ENCODE results near the gene MGAT4C.

MGAT4C gene

GRCh38 chr12:86006727-86007126 is 249.5 kb downstream of the MGAT4C start:
- no peaks in the 10 kb centered on the region for H3K36me3 Mint-ChIP-seq (ENCODE audit: low read depth)
- no peaks in the 10 kb centered on the region for H3K27me3 Mint-ChIP-seq
- no peaks in the 10 kb centered on the region for H3K9me3 Mint-ChIP-seq
- no peak overlapping the region for H3K4me3 Mint-ChIP-seq
- no peaks in the 10 kb centered on the region for H3K4me1 Mint-ChIP-seq (ENCODE audit: low read depth)
- H3K27ac Mint-ChIP-seq = no peak overlapping the region

GRCh38 chr12:85998074-85998473 is 258.1 kb downstream of the MGAT4C start:
- Mint-ChIP-seq H3K27ac (no peak overlapping the region), H3K27me3 (no peaks in the 10 kb centered on the region), H3K4me1 (ENCODE audit: low read depth) (no peaks in the 10 kb centered on the region), H3K4me3 (no peak overlapping the region), H3K36me3 (ENCODE audit: low read depth) (no peaks in the 10 kb centered on the region), H3K9me3 (peaks cover 28% of the 10 kb centered on the region)

GRCh38 chr12:85996280-85996679 is 259.9 kb downstream of the MGAT4C start:
- no peaks in the 10 kb centered on the region for H3K4me1 Mint-ChIP-seq (ENCODE audit: low read depth)
- H3K9me3 Mint-ChIP-seq = peaks cover 35% of the 10 kb centered on the region
- no peaks in the 10 kb centered on the region for H3K27me3 Mint-ChIP-seq
- H3K27ac Mint-ChIP-seq = no peak overlapping the region
- H3K36me3 Mint-ChIP-seq (ENCODE audit: low read depth) = no peaks in the 10 kb centered on the region
- no peak overlapping the region for H3K4me3 Mint-ChIP-seq

GRCh38 chr12:85993746-85994145 is 262.4 kb downstream of the MGAT4C start:
- Mint-ChIP-seq H3K4me3 (no peak overlapping the region), H3K27ac (no peak overlapping the region), H3K9me3 (peaks cover 30% of the 10 kb centered on the region)

GRCh38 chr12:85985996-85986395 is 270.2 kb downstream of the MGAT4C start:
- H3K4me1 Mint-ChIP-seq (ENCODE audit: low read depth) = no peaks in the 10 kb centered on the region
- no peaks in the 10 kb centered on the region for H3K27me3 Mint-ChIP-seq
- H3K36me3 Mint-ChIP-seq (ENCODE audit: low read depth) = no peaks in the 10 kb centered on the region
- H3K27ac Mint-ChIP-seq = no peak overlapping the region
- peaks cover 5% of the 10 kb centered on the region for H3K9me3 Mint-ChIP-seq
- H3K4me3 Mint-ChIP-seq = no peak overlapping the region

More at GRCh38 chr12:85993746-85994145, 262.4 kb downstream of the MGAT4C start:
- no peaks in the 10 kb centered on the region for H3K4me1 Mint-ChIP-seq (ENCODE audit: low read depth)
- no peaks in the 10 kb centered on the region for H3K27me3 Mint-ChIP-seq
- H3K36me3 Mint-ChIP-seq (ENCODE audit: low read depth) = no peaks in the 10 kb centered on the region

GRCh38 chr12:85983601-85984000 is 272.6 kb downstream of the MGAT4C start:
- H3K4me1 Mint-ChIP-seq (ENCODE audit: low read depth) = no peaks in the 10 kb centered on the region
- H3K27me3 Mint-ChIP-seq = no peaks in the 10 kb centered on the region
- no peak overlapping the region for H3K4me3 Mint-ChIP-seq
- H3K36me3 Mint-ChIP-seq (ENCODE audit: low read depth) = no peaks in the 10 kb centered on the region
- no peak overlapping the region for H3K27ac Mint-ChIP-seq
- H3K9me3 Mint-ChIP-seq = peaks cover 5% of the 10 kb centered on the region

GRCh38 chr12:85979641-85980040 is 276.6 kb downstream of the MGAT4C start:
- no peak overlapping the region for H3K27ac Mint-ChIP-seq
- H3K9me3 Mint-ChIP-seq = peaks cover 3% of the 10 kb centered on the region
- no peak overlapping the region for H3K4me3 Mint-ChIP-seq
- no peaks in the 10 kb centered on the region for H3K4me1 Mint-ChIP-seq (ENCODE audit: low read depth)
- no peaks in the 10 kb centered on the region for H3K27me3 Mint-ChIP-seq
- no peaks in the 10 kb centered on the region for H3K36me3 Mint-ChIP-seq (ENCODE audit: low read depth)

- Mint-ChIP-seq H3K4me1 (ENCODE audit: low read depth) (no peaks in the 10 kb centered on the region), H3K36me3 (ENCODE audit: low read depth) (no peaks in the 10 kb centered on the region), H3K9me3 (no peaks in the 10 kb centered on the region), H3K27ac (no peak overlapping the region), H3K27me3 (no peaks in the 10 kb centered on the region), H3K4me3 (no peak overlapping the region)
Measured at GRCh38 chr12:85975716-85976115, 280.5 kb downstream of the MGAT4C start.

- no peaks in the 10 kb centered on the region for H3K9me3 Mint-ChIP-seq
- no peaks in the 10 kb centered on the region for H3K4me1 Mint-ChIP-seq (ENCODE audit: low read depth)
- H3K27ac Mint-ChIP-seq = no peak overlapping the region
- H3K4me3 Mint-ChIP-seq = no peak overlapping the region
- H3K36me3 Mint-ChIP-seq (ENCODE audit: low read depth) = no peaks in the 10 kb centered on the region
- no peaks in the 10 kb centered on the region for H3K27me3 Mint-ChIP-seq
Measured at GRCh38 chr12:85971800-85972199, 284.4 kb downstream of the MGAT4C start.

GRCh38 chr12:85968606-85969005 is 287.6 kb downstream of the MGAT4C start:
- Mint-ChIP-seq H3K9me3 (no peaks in the 10 kb centered on the region), H3K36me3 (ENCODE audit: low read depth) (no peaks in the 10 kb centered on the region), H3K4me3 (no peak overlapping the region), H3K27ac (no peak overlapping the region), H3K4me1 (ENCODE audit: low read depth) (no peaks in the 10 kb centered on the region), H3K27me3 (no peaks in the 10 kb centered on the region)

GRCh38 chr12:85963326-85963725 is 292.9 kb downstream of the MGAT4C start:
- Mint-ChIP-seq H3K36me3 (ENCODE audit: low read depth) (no peaks in the 10 kb centered on the region), H3K27me3 (no peaks in the 10 kb centered on the region), H3K9me3 (no peaks in the 10 kb centered on the region), H3K4me1 (ENCODE audit: low read depth) (no peaks in the 10 kb centered on the region), H3K4me3 (no peak overlapping the region), H3K27ac (no peak overlapping the region)

- no peaks in the 10 kb centered on the region for H3K4me1 Mint-ChIP-seq (ENCODE audit: low read depth)
- H3K9me3 Mint-ChIP-seq = no peaks in the 10 kb centered on the region
- no peak overlapping the region for H3K27ac Mint-ChIP-seq
- H3K4me3 Mint-ChIP-seq = no peak overlapping the region
- no peaks in the 10 kb centered on the region for H3K27me3 Mint-ChIP-seq
- H3K36me3 Mint-ChIP-seq (ENCODE audit: low read depth) = no peaks in the 10 kb centered on the region
Measured at GRCh38 chr12:85956081-85956480, 300.1 kb downstream of the MGAT4C start.

- Mint-ChIP-seq H3K9me3 (no peaks in the 10 kb centered on the region), H3K27me3 (no peaks in the 10 kb centered on the region), H3K36me3 (ENCODE audit: low read depth) (no peaks in the 10 kb centered on the region), H3K4me3 (no peak overlapping the region), H3K27ac (no peak overlapping the region), H3K4me1 (ENCODE audit: low read depth) (no peaks in the 10 kb centered on the region)
Measured at GRCh38 chr12:85955127-85955526, 301.1 kb downstream of the MGAT4C start.

GRCh38 chr12:85951823-85952222 is 304.4 kb downstream of the MGAT4C start:
- no peak overlapping the region for H3K4me3 Mint-ChIP-seq
- H3K36me3 Mint-ChIP-seq (ENCODE audit: low read depth) = no peaks in the 10 kb centered on the region
- no peaks in the 10 kb centered on the region for H3K4me1 Mint-ChIP-seq (ENCODE audit: low read depth)
- H3K27ac Mint-ChIP-seq = no peak overlapping the region
- H3K9me3 Mint-ChIP-seq = peaks cover 3% of the 10 kb centered on the region
- H3K27me3 Mint-ChIP-seq = no peaks in the 10 kb centered on the region

GRCh38 chr12:85949253-85949652 is 306.9 kb downstream of the MGAT4C start:
- Mint-ChIP-seq H3K4me1 (ENCODE audit: low read depth) (no peaks in the 10 kb centered on the region), H3K27ac (no peak overlapping the region), H3K27me3 (no peaks in the 10 kb centered on the region), H3K9me3 (peaks cover 7% of the 10 kb centered on the region), H3K36me3 (ENCODE audit: low read depth) (no peaks in the 10 kb centered on the region), H3K4me3 (no peak overlapping the region)

GRCh38 chr12:85948340-85948739 is 307.9 kb downstream of the MGAT4C start:
- Mint-ChIP-seq H3K4me1 (ENCODE audit: low read depth) (no peaks in the 10 kb centered on the region), H3K4me3 (no peak overlapping the region), H3K9me3 (peaks cover 7% of the 10 kb centered on the region), H3K27ac (no peak overlapping the region), H3K27me3 (no peaks in the 10 kb centered on the region), H3K36me3 (ENCODE audit: low read depth) (no peaks in the 10 kb centered on the region)

Data from stimulated activated naive CD8-positive, alpha-beta T cell treated with anti-CD3 and anti-CD28 coated beads, Interleukin-15, Interleukin-2, amounts not matched to agents 100 ng/mL and 50 ng/mL, for 24 hours (primary cell).